HEK293 (cell line): ENCODE data around the gene NAPSA.

Source experiments
- ELK4 ChIP-seq: IDR thresholded peaks from 2 replicates; pipeline ENCODE4 v1.6.1; 2011; ENCODE audit warnings: mild to moderate bottlenecking, low read depth, low read length, borderline replicate concordance
- GLI4 ChIP-seq: fragments of 450-650 bp; formaldehyde crosslinking; IDR thresholded peaks from 2 replicates; pipeline ENCODE4 v1.5.1; 2016; ENCODE audit warnings: missing biosample characterization, missing genetic modification characterization
- OVOL3 ChIP-seq: fragments of 450-650 bp; formaldehyde crosslinking; IDR thresholded peaks from 2 replicates; pipeline ENCODE4 v1.5.1; 2016; ENCODE audit warnings: missing biosample characterization, missing genetic modification characterization
- PATZ1 ChIP-seq: fragments of 450-650 bp; formaldehyde crosslinking; IDR thresholded peaks from 2 replicates; pipeline ENCODE4 v1.5.1; 2016; ENCODE audit warnings: missing biosample characterization, missing genetic modification characterization
- REST ChIP-seq: fragments of 450-650 bp; formaldehyde crosslinking; IDR thresholded peaks from 2 replicates; pipeline ENCODE4 v1.5.1; 2016; ENCODE audit warnings: missing biosample characterization, missing genetic modification characterization
- SALL2 ChIP-seq: fragments of 450-650 bp; formaldehyde crosslinking; IDR thresholded peaks from 2 replicates; pipeline ENCODE4 v1.5.0; 2017; ENCODE audit warnings: missing biosample characterization, mild to moderate bottlenecking, missing genetic modification characterization, borderline replicate concordance
- SCRT1 ChIP-seq: fragments of 450-650 bp; formaldehyde crosslinking; IDR thresholded peaks from 2 replicates; pipeline ENCODE4 v1.5.1; 2016; ENCODE audit warnings: missing biosample characterization, missing genetic modification characterization, borderline replicate concordance
- SCRT2 ChIP-seq: fragments of 450-650 bp; formaldehyde crosslinking; IDR thresholded peaks from 2 replicates; pipeline ENCODE4 v1.5.1; 2016; ENCODE audit warnings: missing biosample characterization, missing genetic modification characterization
- ZBTB20 ChIP-seq: fragments of 450-650 bp; formaldehyde crosslinking; IDR thresholded peaks from 2 replicates; pipeline ENCODE4 v1.5.1; 2016; ENCODE audit warnings: missing biosample characterization, missing genetic modification characterization
- ZBTB8A ChIP-seq: fragments of 450-650 bp; formaldehyde crosslinking; IDR thresholded peaks from 2 replicates; pipeline ENCODE4 v1.5.1; 2016; ENCODE audit warnings: missing biosample characterization, missing genetic modification characterization
- ZFP41 ChIP-seq: fragments of 450-650 bp; formaldehyde crosslinking; IDR thresholded peaks from 2 replicates; pipeline ENCODE4 v1.5.1; 2016; ENCODE audit warnings: missing biosample characterization, missing genetic modification characterization, borderline replicate concordance
- ZNF2 ChIP-seq: fragments of 450-650 bp; formaldehyde crosslinking; IDR thresholded peaks from 2 replicates; pipeline ENCODE4 v1.5.1; 2016; ENCODE audit warnings: missing biosample characterization, missing genetic modification characterization
- ZNF23 ChIP-seq: fragments of 450-650 bp; formaldehyde crosslinking; IDR thresholded peaks from 2 replicates; pipeline ENCODE4 v1.5.1; 2016; ENCODE audit warnings: missing biosample characterization, missing genetic modification characterization, borderline replicate concordance
- ZNF324 ChIP-seq: fragments of 450-650 bp; formaldehyde crosslinking; IDR thresholded peaks from 2 replicates; pipeline ENCODE4 v1.5.1; 2016; ENCODE audit warnings: missing biosample characterization, missing genetic modification characterization
- ZNF341 ChIP-seq: fragments of 450-650 bp; formaldehyde crosslinking; IDR thresholded peaks from 2 replicates; pipeline ENCODE4; 2016; ENCODE audit warnings: low read depth, missing biosample characterization, missing genetic modification characterization
- ZNF354C ChIP-seq: fragments of 450-650 bp; formaldehyde crosslinking; IDR thresholded peaks from 2 replicates; pipeline ENCODE4 v1.5.1; 2016; ENCODE audit warnings: missing biosample characterization, missing genetic modification characterization, low read depth, borderline replicate concordance
- ZNF518A ChIP-seq: fragments of 450-650 bp; formaldehyde crosslinking; conservative IDR thresholded peaks from 2 replicates; pipeline ENCODE4 v1.5.1; 2016; ENCODE audit warnings: low read depth, missing biosample characterization, missing genetic modification characterization
- ZNF549 ChIP-seq: fragments of 450-650 bp; IDR thresholded peaks from 2 replicates; pipeline ENCODE4 v1.5.1; 2018; ENCODE audit warnings: missing biosample characterization, missing genetic modification characterization, mild to moderate bottlenecking, inconsistent platforms, moderate library complexity
- ZNF555 ChIP-seq: fragments of 450-650 bp; formaldehyde crosslinking; conservative IDR thresholded peaks from 2 replicates; pipeline ENCODE4 v1.5.1; 2017; ENCODE audit warnings: missing biosample characterization, mild to moderate bottlenecking, missing genetic modification characterization, inconsistent platforms
- ZNF561 ChIP-seq: fragments of 450-650 bp; IDR thresholded peaks from 2 replicates; pipeline ENCODE4 v1.5.1; 2018; ENCODE audit warnings: missing biosample characterization, missing genetic modification characterization, borderline replicate concordance
- ZNF621 ChIP-seq: fragments of 450-650 bp; formaldehyde crosslinking; IDR thresholded peaks from 2 replicates; pipeline ENCODE4 v1.5.1; 2017; ENCODE audit warnings: missing biosample characterization, missing genetic modification characterization
- ZNF645 ChIP-seq: fragments of 450-650 bp; formaldehyde crosslinking; IDR thresholded peaks from 2 replicates; pipeline ENCODE4; 2016; ENCODE audit warnings: missing biosample characterization, missing genetic modification characterization
- ZNF777 ChIP-seq: fragments of 450-650 bp; formaldehyde crosslinking; IDR thresholded peaks from 2 replicates; pipeline ENCODE4 v1.5.1; 2017; ENCODE audit warnings: missing biosample characterization, missing genetic modification characterization, borderline replicate concordance
- ZNF837 ChIP-seq: fragments of 450-650 bp; formaldehyde crosslinking; IDR thresholded peaks from 2 replicates; pipeline ENCODE4 v1.5.1; 2016; ENCODE audit warnings: missing biosample characterization, missing genetic modification characterization
- ZSCAN23 ChIP-seq: fragments of 450-650 bp; formaldehyde crosslinking; IDR thresholded peaks from 2 replicates; pipeline ENCODE4 v1.5.1; 2016; ENCODE audit warnings: missing biosample characterization, missing genetic modification characterization

The NAPSA gene

GRCh38 chr19:50329146-50329925 is 36.1 kb downstream of the NAPSA start, which contains the start of gene KCNC3 (continued):
- TF ChIP-seq SCRT2 (tag by site-specific recombination): no peak
- TF ChIP-seq OVOL3 (tag by site-specific recombination): no peak
- TF ChIP-seq ZNF555 (tag by site-specific recombination): no peak
- no peak for TF ChIP-seq ZNF2
- TF ChIP-seq ZBTB20 (tag by site-specific recombination): no peak; the same call in 1 of the 2 replicates
- no peak for TF ChIP-seq SALL2 (tag by site-specific recombination)
- TF ChIP-seq GLI4 (tag by site-specific recombination): no peak
- TF ChIP-seq ZNF777 (tag by site-specific recombination): no peak
- no peak for TF ChIP-seq ELK4
- TF ChIP-seq ZNF621 (tag by site-specific recombination): no peak
- no peak for TF ChIP-seq ZNF837 (tag by site-specific recombination)
- no peak for TF ChIP-seq ZSCAN23 (tag by site-specific recombination)
- TF ChIP-seq ZNF324 (tag by site-specific recombination): no peak
- no peak for TF ChIP-seq ZNF549 (tag by site-specific recombination)
- peak; percentile 95 for TF ChIP-seq ZNF341 (tag by site-specific recombination)
- no peak for TF ChIP-seq ZFP41 (tag by site-specific recombination)
- no peak for TF ChIP-seq SCRT1 (tag by site-specific recombination)
- no peak for TF ChIP-seq ZNF354C (tag by site-specific recombination)
- TF ChIP-seq ZNF518A (tag by site-specific recombination): no peak
- no peak for TF ChIP-seq ZBTB8A (tag by site-specific recombination)
- TF ChIP-seq PATZ1 (tag by site-specific recombination): peak; percentile 61
- TF ChIP-seq REST: no peak
- TF ChIP-seq ZNF561 (tag by site-specific recombination): no peak
- TF ChIP-seq ZNF645 (tag by site-specific recombination): no peak
- TF ChIP-seq ZNF23 (tag by site-specific recombination): no peak
